GM18907 (cell line): Measurements from ENCODE around the gene SLC9A3.

ENCODE experiments used
- ATAC-seq: cut with Tn5 transposase; IDR thresholded peaks from one replicate; pipeline ENCODE4 v1.9.1; 2021; ENCODE audit warnings: mild to moderate bottlenecking, moderate library complexity; ENCODE audit not compliant: unreplicated experiment

Gene SLC9A3

DNA sequence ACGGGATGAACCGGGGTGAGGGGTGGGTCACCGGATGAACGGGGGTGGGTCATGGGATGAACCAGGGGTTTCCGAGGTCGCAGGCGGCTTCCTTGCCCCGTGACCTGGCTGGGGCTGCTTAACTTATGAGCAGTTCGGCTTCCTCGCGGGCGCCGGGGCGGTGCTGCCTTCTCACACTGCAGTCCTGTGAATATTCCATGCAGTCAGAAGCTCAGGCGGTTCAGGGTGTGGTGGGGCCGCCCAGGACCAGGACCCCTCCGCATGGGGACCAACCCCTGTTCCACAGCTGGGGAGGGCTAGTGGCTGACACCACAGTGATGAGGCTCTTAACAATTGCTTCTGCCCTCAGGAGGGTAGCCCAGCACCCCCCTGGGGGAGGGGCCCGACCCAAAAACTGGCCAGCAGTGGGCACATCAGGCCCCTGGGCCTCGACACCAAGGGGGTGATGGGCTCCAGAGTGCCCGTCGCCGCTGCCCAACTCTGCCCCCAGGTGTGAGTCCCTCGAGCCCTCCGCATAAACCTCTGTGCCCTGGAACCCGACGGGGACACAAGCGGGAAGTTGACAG, 30.9 kb upstream of the SLC9A3 start:
- ATAC-seq = no peak

DNA sequence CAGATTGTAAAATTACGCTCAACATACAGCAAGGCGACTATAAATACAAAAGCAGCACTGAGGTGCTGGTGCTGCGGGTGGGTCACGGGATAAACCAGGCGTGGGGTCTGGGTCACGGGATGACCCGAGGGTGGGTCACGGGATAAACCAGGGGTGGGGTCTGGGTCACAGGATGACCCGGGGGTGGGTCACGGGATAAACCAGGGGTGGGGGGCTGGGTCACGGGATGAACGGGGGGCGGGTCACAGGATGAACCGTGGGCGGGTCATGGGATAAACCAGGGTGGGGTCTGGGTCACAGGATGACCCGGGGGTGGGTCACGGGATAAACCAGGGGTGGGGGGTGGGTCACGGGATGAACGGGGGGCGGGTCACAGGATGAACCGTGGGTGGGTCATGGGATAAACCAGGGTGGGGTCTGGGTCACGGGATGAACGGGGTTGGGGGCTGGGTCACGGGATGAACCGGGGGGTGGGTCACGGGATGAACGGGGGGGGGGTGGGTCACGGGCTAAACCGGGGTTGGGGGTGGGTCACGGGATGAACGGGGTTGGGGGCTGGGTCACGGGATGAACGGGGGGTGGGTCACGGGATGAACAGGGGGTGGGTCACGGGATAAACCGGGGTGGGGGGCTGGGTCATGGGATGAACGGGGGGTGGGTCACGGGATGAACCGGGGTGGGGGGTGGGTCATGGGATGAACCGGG, 30.2 kb upstream of the SLC9A3 start:
- ATAC-seq = no peak

DNA sequence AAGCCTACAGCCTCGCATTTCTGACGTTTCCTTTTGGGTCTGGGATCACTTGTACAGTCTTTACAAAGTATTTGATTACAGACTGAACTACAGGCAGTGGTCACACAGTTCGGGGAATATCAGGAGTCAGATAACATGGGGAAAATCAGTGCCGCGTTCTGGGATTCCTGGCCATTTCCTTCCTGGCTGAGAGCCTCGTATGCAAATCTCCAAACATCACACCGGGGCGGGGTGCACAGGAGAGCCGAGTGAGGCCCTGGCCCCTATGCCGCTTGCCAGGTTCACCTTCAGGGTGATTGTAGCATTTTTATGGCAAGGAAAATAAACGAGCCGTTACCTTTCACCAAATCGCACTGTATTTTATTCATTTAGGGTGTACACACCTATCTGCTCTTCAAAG, 29.6 kb upstream of the SLC9A3 start:
- ATAC-seq = no peak

DNA sequence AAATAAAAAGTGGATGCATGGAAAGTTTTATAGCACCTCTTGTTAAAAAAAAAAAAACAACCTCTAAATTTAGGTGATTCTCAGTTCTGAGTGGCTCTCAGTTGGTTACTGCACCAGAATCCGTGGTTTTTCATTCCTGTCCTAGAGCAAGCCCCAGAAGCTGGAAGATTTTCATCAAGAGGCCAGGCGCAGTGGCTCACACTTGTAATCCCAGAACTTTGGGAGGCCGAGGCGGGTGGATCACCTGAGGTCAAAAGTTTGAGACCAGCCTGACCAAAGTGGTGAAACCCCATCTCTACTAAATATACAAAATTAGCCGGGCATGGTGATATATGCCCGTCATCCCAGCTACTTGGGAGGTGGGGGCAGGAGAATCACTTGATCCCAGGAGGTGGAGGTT, 27.2 kb upstream of the SLC9A3 start:
- no peak for ATAC-seq

DNA sequence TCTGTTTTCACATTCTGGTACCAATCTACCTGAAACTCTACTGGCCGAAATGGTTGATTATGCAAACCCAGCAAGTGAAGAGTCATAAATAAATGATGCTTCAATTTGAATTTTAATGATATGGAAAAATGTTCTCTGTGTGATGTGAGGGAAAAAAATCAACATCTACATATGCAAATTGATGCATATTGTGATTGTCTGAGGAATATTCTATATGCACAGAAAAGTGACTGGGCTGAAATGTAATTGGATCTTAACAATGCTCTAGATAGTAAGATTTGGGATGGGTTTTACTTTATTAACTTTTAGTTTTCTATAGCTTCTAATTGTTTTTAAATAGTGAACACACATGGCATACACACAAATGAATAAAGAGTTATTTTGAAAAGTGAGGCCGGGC, 25.0 kb upstream of the SLC9A3 start:
- no peak for ATAC-seq

DNA sequence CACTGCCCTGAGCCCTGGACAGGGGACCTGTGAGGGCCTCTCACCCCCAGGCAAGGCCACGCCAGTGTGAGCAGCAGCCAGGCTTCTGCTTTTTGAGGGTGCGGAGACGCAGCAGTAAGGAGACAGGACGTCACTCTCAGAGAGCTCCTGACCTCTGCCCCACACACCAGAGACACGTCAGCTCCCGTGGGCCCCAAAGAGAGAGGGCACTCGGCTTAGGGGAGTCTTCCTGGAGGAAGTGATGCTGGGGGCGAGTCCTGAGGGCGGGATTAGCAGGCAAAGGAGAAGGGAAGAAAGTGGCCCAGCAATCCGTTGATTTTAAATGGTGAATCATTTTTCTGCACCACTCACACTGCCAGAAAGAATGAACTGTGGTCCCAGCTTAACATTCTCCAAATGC, 24.0 kb upstream of the SLC9A3 start:
- no peak for ATAC-seq

DNA sequence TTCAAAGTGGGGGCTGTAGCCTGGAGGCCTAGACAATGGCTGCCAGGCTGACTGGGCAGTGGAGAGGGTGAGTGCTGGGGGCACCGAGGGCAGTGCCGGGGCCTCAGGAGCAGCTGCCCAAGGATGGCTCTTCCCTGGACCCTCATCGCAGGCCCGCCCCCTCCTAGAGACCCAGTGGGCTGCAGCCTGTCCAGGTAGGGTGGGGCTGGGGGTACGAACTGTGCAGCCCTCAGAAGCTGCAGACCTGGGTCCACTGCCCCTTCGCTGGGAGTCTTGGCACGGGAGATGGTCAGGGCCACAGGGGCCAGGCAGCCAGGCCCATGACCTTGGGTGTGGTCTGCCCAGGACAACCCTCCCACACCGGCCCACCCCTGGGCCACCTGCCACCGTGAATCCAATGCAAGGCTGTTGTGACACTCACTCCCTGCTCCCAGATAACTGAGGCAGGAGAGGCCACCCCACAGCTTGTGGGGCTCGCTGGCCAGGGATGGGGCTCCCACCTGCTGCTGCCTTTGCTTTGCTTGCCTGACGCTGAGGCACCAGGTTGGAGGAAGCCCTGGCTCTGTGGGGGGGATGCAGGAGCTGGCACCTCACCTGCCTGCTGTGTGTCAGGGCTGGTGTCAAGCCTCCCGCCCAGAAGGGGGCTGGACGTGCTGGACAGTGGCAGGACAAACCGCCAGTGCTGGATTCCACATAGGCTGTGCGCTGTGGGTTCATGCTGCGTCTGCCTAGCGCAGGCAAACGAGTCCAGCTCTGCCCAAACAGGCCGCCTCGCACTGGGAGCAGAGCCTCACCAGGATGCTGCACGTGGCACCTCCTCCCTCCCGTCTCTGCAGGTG, 23.1 kb upstream of the SLC9A3 start:
- ATAC-seq = no peak

DNA sequence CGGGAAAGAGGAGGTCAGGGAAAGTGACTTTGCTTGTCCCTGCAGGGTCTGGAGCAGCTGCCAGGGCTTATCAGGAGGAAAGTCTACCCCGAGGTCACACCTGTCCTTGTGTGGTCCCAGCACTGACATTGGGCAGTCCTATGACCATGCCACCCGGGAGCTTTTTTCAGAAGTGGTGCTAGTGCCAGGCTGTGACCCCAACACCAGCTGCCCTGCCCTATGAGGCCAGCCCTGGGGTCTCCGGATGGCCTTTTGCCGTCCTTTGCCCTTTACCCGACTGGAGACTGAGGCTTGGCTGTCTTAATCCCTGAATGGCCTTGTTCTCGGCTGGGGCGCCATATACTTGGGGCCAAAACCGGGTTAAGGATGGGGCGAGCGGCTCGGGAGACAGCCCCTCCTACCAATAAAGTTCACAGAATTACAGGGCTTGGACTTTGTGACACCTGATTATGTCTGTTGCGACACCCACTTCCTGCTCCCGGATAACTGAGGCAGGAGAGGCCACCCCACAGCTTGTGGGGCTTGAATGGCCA, 22.2 kb upstream of the SLC9A3 start:
- no peak for ATAC-seq

DNA sequence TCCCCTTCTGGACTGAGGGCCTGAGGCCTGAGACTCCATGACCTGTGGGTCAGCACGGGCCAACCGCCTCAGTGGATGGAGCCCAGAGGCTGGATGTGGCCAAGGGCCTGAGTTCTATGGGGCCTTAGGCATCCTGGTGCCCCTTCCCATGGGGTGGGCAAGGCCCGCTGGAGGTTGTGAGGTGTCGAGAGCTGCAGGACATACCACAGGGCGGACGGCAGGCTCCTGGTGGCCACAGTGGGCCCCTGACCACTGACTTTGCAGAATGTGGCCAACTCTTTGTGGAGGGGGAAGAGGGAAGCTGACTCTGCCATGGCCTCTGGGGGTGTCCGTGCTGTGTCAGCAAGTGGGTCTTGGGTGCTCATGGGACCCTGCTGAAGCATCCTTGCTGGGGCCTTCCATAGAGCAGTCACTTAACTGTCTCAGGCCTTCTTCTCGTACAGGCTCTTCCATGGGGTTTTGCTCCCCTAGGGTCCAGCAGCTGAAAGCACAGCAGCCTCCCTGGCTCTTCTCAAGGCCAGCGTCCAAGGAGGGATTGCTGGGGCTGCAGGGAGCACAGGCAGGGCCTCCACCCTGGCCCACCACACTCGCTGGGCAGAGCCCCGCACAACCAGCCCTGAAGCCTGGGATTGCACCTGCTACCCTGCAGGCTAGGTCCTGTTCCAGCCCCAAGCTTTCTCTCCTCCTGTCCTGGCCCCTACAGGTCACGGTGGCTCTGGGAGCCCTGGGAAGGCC, 21.6 kb upstream of the SLC9A3 start:
- no peak for ATAC-seq

DNA sequence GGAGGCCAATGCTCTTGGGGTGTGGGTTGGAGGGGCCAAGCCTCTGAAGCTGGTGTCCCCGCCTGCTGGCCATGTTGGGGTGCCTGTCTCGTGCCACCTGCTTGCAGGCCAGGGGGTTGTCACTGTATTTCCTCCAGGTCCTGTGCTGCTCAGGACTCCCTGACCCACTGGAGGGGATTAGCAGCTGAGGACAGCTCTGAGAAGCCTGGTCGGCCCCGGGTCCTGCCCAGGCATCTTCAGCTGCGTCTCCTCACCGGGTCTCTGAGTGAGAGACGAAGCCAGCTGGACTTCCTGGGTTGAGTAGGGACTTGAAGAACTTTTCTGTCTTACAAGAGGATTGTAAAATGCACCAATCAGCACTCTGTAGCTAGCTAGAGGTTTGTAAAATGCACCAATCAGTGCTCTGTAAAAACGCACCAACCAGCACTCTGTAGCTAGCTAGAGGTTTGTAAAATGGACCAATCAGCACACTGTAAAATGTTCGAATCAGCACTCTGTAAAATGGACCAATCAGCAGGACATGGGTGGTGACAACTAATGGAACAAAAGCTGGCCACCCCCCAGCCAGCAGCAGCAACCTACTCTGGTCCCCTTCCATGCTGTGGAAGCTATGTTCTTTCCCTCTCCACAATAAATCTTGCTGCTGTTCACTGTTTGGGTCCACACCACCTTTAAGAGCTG, 20.6 kb upstream of the SLC9A3 start:
- ATAC-seq = no peak

DNA sequence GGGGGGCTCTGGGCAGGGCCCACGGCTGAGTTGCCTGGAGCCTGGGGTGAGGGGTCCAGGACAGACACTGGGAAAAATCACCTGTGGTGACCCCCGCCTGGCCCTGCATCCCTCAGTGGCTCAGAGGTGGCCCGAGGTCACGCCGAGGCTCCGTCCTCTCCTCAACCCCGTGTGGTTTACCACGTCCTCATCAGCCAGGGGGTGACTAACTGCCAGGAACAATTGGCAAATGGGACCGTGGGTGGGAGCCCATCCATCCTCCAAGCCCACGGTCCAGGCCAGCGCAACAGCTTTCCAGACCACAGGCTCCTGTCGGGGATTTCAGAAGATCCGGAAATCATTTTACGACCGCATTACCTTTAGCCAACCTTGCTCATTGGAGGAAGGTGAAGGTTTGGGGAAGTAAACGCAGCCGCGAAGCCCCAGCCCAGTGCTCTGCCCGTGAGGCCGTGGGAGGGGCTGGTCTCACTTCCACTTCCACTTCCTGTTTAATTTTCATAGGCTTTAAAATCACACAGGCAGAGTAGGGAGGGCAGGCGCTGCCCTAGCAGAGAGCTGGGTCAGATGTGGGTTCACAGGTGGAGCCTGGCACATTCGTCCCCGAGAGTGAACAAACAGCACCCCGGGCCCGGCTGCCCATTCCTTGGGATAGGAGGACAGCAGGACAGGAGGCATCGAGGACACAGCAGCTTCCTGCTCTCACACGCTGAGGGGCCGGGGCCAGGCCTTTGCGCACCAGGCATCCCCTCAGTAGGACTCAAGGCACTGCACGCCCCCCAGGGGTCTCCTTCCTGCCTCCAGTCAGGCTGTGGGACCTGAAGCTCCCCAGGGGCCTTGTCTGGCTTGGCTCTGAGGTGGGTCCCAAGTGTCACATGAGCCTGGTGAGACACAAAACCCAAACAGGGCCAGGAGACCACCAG, 19.8 kb upstream of the SLC9A3 start:
- peak; percentile 89 for ATAC-seq

DNA sequence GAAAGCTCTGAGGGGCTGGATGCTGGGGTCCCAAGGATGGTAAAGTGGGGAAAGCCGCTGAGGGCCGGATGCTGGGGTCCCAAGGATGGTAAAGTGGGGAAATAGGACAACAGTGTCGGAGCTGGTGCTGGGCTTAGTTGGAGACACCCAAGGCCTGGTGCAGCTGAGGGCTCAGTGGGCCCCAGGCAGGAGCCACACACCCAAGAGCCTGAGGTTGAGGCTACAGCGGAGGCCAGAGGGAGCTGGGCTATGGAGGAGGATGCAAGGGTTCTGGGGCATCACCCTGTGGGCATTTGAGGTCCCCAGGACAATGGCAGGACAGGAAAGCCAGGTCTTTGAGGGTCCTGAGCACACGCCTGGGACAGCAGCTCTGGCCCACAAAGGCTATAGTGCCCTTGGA, 19.1 kb upstream of the SLC9A3 start:
- ATAC-seq = no peak

DNA sequence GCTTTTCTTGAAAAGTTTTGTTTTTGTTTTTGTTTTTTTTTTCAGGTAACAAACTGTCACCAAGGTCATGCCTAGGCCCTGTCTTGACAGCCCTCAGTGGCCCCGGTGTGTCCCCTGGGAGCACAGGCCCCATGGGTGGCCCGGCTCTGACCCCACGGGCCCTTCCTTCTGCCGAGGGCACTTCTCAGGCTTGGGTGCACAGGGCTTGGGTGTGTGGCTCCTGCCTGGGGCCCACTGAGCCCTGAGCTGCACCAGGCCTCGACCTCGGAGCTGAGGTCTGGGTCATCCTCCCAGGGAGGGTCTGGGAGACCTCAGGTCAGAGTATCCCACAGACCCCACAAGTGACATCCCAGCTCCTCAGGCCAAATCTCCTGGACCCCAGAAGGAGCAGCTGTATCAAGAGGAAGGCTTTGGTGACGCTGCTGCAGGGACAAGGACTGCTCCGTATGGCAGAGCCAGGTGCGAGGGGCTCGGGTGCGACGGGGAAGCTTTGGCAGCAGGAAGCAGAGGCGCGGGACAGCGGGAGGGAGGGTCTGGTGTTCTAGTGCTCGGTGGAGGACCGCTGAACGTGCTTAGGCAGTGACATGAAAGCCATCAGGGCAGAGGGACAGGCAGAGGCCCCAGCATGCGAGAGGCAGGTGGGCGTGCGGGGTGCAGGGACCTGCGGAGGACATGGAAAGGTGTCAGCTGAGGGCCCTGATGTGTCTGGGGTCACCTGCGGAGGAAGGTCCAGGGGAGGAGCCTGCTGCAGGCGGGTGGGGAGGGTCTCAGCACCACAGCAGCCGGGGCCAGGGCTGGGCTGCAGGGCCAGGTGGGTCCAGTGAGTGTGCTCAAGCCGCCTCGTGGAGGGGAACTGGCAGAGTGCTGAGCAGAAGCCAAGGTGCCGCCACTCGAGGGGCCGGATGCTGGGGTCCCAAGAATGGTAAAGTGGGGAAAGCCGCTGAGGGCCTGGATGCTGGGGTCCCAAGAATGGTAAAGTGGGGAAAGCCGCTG, 18.4 kb upstream of the SLC9A3 start:
- ATAC-seq = no peak

DNA sequence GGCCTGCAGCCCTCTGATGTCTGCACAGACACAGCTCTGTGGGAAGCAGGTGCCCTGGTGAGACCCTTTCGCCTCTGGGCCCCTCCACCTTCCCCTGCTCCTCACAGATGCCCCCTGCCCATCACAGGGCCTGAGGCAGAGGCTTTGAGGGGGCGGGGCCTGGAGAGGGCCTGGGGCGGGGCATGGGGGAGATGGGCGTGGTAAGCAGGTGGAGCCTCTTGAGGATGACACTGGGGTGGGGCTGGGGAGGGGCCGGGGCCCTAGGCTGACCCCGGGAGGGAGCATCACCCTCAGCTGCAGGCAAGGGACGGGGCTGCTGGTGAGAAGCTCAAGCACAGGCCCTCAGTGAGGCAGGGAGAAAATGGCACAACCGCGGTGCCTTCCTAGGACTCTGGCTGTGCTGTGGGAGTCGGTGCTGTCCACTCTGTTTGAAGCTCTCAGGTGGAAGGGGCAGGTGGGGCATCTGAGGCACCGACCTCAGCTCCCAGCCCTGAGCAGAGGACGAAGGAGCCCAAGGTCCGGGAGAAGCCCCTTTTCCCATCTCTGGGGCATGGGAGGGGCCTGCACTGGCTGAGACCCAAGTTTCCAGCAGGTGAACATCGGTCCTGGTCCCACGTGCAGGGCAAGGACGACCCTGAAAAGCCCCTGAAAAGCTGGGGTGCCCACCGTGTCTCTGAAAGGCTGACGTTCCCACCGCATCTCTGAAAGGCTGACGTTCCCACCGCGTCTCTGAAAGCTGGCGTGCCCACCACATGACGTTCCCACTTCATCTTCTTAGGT, 17.5 kb upstream of the SLC9A3 start:
- no peak for ATAC-seq

DNA sequence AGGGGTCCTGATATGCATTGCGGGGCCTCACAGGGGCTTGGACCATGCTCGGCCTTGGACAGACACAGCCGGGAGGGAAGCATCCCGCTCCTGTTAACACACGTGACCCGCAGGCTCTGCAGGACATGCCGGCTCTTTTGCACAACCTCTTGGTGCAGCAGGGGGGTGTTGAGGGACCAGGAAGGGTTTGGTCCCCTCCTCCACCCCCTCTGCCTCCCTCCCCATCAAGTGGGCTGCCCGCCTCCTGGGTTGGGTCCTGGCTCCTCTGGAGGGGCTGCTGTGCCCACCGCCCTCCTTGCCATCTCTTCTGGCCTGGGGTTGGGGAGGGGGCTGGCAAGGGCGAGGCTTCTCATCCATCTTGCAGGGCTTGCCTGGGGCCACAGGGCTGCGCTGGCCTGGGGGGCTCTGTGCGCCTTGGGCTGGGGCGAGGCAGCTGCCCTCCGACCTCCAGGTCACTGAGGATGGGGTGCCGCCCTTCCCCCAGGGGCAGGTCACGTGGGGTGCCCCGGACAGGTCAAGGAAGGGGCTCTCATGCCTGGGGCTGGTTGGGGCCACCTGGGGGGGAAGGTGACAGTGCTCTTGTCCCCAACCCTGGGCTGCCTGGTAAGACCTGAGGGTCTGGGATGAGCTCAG, 16.8 kb upstream of the SLC9A3 start:
- no peak for ATAC-seq

DNA sequence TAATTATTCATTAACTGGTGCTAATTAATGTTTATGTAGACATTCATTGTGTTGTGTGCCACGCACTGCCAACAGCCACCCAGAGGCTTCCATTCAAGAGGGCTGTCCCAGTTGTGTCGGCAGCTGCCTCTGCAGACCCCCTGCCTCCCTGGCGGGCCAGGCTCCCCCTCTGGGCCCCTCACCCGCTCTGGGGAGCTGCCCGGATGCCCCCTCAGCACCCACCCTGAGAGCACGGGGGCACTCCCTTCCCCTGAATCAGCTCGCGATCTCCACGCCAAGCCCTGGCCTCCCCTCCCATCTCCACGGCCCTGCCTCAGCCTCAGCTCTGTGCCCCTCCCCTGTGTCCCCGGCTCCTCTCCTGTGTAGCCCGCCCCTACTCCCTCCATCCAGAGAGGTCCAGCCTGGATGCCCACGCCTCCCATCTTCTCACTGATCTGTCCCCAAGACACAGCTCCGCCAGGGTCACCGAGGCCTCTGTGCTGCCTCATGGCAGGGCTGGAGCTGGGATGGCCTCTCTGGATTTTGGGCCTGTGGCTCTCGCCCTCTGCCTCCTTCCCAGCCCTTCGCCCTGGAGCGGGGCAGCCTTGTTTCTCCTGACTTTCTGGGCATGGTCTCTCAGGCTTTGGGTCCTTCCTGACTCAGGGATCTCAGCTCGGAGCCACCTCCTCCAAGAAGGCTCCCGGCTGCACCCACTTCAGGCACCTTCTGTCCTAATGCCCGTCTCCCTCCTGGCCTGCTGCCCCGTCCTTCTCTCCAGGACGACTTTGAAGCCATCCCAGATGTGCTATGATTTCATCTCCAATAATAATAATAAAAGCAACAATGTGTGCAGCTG, 16.0 kb upstream of the SLC9A3 start:
- ATAC-seq = no peak
